ENCODE results near the gene GLT6D1. TPM values are rescaled to one million over a fixed set of nuclear protein-coding genes. Genes with fewer than 3 reads are reported as not detected.

The GLT6D1 gene
- total RNA-seq, 4 donors from 2014 or later = not detected

DNA sequence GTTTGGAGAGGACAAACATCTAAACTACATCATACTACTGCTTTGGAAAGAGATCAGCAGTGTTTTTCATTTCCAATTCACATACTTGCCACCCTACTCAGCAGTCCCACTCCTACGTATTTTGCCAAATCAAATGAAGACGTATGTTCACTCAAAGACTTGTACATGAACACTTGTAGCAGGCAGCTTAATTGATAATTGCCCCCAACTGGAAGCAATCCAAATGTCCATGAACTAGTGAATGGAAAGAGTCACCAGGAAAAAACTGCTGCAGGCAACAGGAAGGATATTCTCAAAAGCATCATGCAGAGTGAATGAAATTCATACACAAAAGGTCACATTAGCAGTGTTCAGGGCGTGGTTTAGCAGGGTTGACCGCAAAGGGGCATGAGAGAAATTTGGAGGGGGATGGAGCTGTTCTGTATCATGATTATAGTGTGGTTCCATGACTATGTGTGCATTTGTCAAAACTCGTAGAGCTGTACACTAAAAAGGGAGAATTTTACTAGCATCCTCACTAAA is 39.0 kb downstream of the GLT6D1 start:
- DNase-seq (ENCODE audit: low spot score in 2 of 2) = no peak
- Histone ChIP-seq H3K27me3 (peaks cover 0 to 16% of the 10 kb centered on the region in 2 donors), H3K27ac (no peak overlapping the region), H3K4me1 (no peaks in the 10 kb centered on the region), H3K36me3 (no peaks in the 10 kb centered on the region), H3K9me3 (peaks cover 0 to 8% (median 0%) of the 10 kb centered on the region in 4 donors), H3K4me3 (no peak overlapping the region)
- WGBS, 2 donors = 35 to 38% methylated on average over 5 of the region's 5 CpGs
- TF ChIP-seq EP300 (IDR thresholded peaks at IDR 0.05) (no peak), POLR2A (IDR thresholded peaks at IDR 0.05) (no peak)
- TF ChIP-seq, protein P1, sequence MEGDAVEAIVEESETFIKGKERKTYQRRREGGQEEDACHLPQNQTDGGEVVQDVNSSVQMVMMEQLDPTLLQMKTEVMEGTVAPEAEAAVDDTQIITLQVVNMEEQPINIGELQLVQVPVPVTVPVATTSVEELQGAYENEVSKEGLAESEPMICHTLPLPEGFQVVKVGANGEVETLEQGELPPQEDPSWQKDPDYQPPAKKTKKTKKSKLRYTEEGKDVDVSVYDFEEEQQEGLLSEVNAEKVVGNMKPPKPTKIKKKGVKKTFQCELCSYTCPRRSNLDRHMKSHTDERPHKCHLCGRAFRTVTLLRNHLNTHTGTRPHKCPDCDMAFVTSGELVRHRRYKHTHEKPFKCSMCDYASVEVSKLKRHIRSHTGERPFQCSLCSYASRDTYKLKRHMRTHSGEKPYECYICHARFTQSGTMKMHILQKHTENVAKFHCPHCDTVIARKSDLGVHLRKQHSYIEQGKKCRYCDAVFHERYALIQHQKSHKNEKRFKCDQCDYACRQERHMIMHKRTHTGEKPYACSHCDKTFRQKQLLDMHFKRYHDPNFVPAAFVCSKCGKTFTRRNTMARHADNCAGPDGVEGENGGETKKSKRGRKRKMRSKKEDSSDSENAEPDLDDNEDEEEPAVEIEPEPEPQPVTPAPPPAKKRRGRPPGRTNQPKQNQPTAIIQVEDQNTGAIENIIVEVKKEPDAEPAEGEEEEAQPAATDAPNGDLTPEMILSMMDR (IDR thresholded peaks at IDR 0.05) = no peak

DNA sequence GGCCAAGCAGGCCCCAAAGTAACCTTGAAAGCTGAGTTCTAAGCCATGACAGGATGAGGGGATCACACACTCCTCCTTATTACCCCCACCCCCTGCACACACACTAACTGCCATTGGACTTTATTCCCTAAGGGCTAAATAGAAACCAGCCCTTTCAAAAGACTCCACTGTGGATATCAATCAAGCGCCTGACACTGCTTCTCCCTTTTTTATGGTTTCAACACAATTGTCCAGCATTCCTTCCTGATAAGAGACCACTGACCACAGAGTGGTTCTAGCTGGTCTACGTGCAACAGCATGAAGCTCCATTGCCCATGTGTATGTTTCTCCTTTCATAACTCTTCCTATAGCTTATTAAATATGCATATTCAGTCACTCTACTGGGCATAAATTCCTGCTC is 43.1 kb downstream of the GLT6D1 start:
- H3K4me1 ChIP-seq = no peaks in the 10 kb centered on the region
- no peak for DNase-seq (ENCODE audit: low spot score in 2 of 2)
- H3K27me3 ChIP-seq = no peaks in the 10 kb centered on the region
- TF ChIP-seq, protein P1 (IDR thresholded peaks at IDR 0.05) = no peak
- WGBS, 2 donors = 65 to 74% methylated on average over 2 of the region's 2 CpGs
- no peak overlapping the region for H3K4me3 ChIP-seq
- H3K27ac ChIP-seq = no peak overlapping the region
- H3K9me3 ChIP-seq = peaks cover 0 to 19% (median 0%) of the 10 kb centered on the region in 4 donors
- H3K36me3 ChIP-seq = no peaks in the 10 kb centered on the region

DNA sequence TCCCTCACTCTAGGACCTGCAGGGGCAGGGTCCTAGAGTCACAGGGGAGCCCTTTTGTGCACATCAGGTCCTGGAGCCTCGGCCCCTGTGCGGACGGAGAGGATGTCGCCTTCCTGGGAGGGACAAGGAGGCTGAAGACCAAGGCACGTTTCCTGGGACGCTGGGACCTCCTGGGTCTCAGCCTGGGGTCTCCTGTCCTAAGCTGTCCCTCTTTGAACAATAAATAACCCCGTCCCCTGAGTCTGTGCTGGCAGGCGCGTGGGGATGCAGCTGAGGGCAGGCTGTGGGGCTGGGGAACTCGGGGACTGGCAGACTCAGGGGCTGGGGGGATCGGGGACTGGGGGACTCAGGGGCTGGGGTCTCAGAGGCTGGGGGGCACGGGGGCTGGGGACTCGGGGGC is 46.7 kb downstream of the GLT6D1 start:
- H3K27me3 ChIP-seq = no peaks in the 10 kb centered on the region
- TF ChIP-seq, protein P1 (IDR thresholded peaks at IDR 0.05) = no peak
- no peak for TF ChIP-seq EP300 (IDR thresholded peaks at IDR 0.05)
- no peak for TF ChIP-seq POLR2A (IDR thresholded peaks at IDR 0.05)

GRCh38 chr9:135592331-135592590 is 47.1 kb downstream of the GLT6D1 start:
- WGBS, 2 donors = 47 to 52% methylated on average over 5 of the region's 5 CpGs

More for the DNA sequence above, 46.7 kb downstream of the GLT6D1 start:
- no peaks in the 10 kb centered on the region for H3K36me3 ChIP-seq
- no peak overlapping the region for H3K27ac ChIP-seq
- H3K4me3 ChIP-seq = no peak overlapping the region
- no peak for DNase-seq (ENCODE audit: low spot score in 2 of 2)
- no peaks in the 10 kb centered on the region for H3K4me1 ChIP-seq
- peaks cover 0 to 19% (median 0%) of the 10 kb centered on the region in 4 donors for H3K9me3 ChIP-seq
- 75 to 79% methylated on average over 5 to 9 of the region's 13 CpGs for WGBS, 2 donors

GRCh38 chr9:135591506-135592330 is 47.6 kb downstream of the GLT6D1 start:
- no peaks in the 10 kb centered on the region for H3K4me1 ChIP-seq
- TF ChIP-seq POLR2A (IDR thresholded peaks at IDR 0.05) = no peak
- TF ChIP-seq, protein P1 (IDR thresholded peaks at IDR 0.05) = no peak
- no peak for TF ChIP-seq EP300 (IDR thresholded peaks at IDR 0.05)
- peaks cover 0 to 19% (median 0%) of the 10 kb centered on the region in 4 donors for H3K9me3 ChIP-seq
- no peak for DNase-seq (ENCODE audit: low spot score in 2 of 2)
- H3K36me3 ChIP-seq = no peaks in the 10 kb centered on the region
- H3K4me3 ChIP-seq = no peak overlapping the region
- no peaks in the 10 kb centered on the region for H3K27me3 ChIP-seq
- no peak overlapping the region for H3K27ac ChIP-seq
- 70 to 73% methylated on average over 15 to 22 of the region's 22 CpGs for WGBS, 2 donors

More at GRCh38 chr9:135592331-135592590, 47.1 kb downstream of the GLT6D1 start:
- no peaks in the 10 kb centered on the region for H3K27me3 ChIP-seq
- H3K4me3 ChIP-seq = no peak overlapping the region
- peaks cover 0 to 19% (median 0%) of the 10 kb centered on the region in 4 donors for H3K9me3 ChIP-seq
- TF ChIP-seq, protein P1 (IDR thresholded peaks at IDR 0.05) = no peak
- TF ChIP-seq EP300 (IDR thresholded peaks at IDR 0.05) (no peak), POLR2A (IDR thresholded peaks at IDR 0.05) (no peak)
- no peak for DNase-seq (ENCODE audit: low spot score in 2 of 2)
- no peak overlapping the region for H3K27ac ChIP-seq
- H3K4me1 ChIP-seq = no peaks in the 10 kb centered on the region
- H3K36me3 ChIP-seq = no peaks in the 10 kb centered on the region
